Breast epithelium (tissue), 3 donors: ENCODE data around the gene NMUR2.

Experiments used
- CTCF ChIP-seq, 3 donors: fragments of 450-650 bp; IDR thresholded peaks; one replicate each; pipeline ENCODE4 v1.5.1; 2016 to 2017; ENCODE audit warnings: antibody characterized with exemption in 3 of 3, mild to moderate bottlenecking in 3 of 3, moderate library complexity in 3 of 3
- POLR2AphosphoS5 ChIP-seq, 3 donors: sonication (generic); formaldehyde crosslinking; IDR thresholded peaks; one replicate each; pipeline ENCODE4 v1.6.1; 2017; ENCODE audit warnings: antibody characterized with exemption in 3 of 3

GRCh38 chr5:152379331-152379730 lies 25.7 kb downstream of the NMUR2 start:
- TF ChIP-seq CTCF (IDR thresholded peaks at IDR 0.05) (no peak), POLR2AphosphoS5 (IDR thresholded peaks at IDR 0.05) (no peak)
